GM12892 (cell line): ENCODE data around the gene COL11A2.

Experiments used
- POLR2A ChIP-seq: IDR thresholded peaks from 2 replicates; pipeline ENCODE4 v1.6.1; 2011; ENCODE audit warnings: low read depth, low read length, control low read depth
- POLR2AphosphoS5 ChIP-seq: IDR thresholded peaks from 2 replicates; pipeline ENCODE4 v1.6.1; 2011; ENCODE audit warnings: low read depth, low read length, control low read depth
- TAF1 ChIP-seq: IDR thresholded peaks from 2 replicates; pipeline ENCODE4 v1.6.1; 2011; ENCODE audit warnings: low read depth, mild to moderate bottlenecking, control low read depth, low read length, borderline replicate concordance

DNA sequence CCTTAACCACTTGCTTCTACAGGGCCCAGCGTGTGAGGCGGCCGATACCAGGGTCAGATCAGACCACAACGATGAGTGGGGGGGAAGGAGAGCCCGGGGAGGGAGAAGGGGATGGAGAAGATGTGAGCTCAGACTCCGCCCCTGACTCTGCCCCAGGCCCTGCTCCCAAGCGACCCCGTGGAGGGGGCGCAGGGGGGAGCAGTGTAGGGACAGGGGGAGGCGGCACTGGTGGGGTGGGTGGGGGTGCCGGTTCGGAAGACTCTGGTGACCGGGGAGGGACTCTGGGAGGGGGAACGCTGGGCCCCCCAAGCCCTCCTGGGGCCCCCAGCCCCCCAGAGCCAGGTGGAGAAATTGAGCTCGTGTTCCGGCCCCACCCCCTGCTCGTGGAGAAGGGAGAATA, 18.9 kb upstream of the COL11A2 start:
- no peak for TF ChIP-seq POLR2AphosphoS5
- TF ChIP-seq TAF1: no peak
- no peak for TF ChIP-seq POLR2A
